Measurements from ENCODE around the gene RIPOR2. TPM values are rescaled to one million over a fixed set of nuclear protein-coding genes. Genes with fewer than 3 reads are reported as not detected.

RIPOR2 gene
- total RNA-seq, 1 experiment from 2014 or later, result 0.47 TPM

DNA sequence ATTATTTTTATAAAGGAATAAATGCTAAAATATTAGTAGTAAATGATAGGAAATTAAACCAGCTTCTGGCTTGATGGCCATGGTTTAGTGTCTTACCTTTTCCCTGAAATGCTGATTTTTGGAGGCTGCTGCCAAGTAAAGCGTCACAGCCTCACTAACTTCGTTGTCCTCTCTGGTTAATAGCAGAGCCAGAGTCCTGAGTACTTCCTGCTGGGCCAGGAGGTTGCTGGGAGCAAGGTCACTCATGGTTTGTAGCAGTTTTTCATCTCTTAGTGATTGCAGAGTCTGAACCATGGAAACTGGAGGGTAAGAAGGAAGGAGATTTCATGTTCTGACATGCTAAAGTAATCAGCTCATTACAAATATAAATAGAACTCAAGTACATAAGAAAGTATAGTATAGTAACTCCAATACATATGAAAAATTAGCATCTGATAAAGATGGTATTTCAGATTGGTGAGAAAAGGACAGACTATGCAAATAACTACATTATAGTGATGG, 110.6 kb downstream of the RIPOR2 start:
- no TSS peak for BruUV-seq (replicated peaks)
- Mint-ChIP-seq H3K4me3 (ENCODE audit: low read depth, unreplicated experiment) (no peak overlapping the region), H3K4me1 (ENCODE audit: low read depth, unreplicated experiment) (peaks cover 31% of the 10 kb centered on the region), H3K27me3 (ENCODE audit: unreplicated experiment) (no peaks in the 10 kb centered on the region), H3K27ac (ENCODE audit: unreplicated experiment) (no peak overlapping the region), H3K36me3 (ENCODE audit: insufficient read depth, unreplicated experiment) (no peaks in the 10 kb centered on the region), H3K9me3 (ENCODE audit: low read depth, unreplicated experiment) (no peaks in the 10 kb centered on the region)
- DNase-seq, result no peak
- intact Hi-C loops (cut with micrococcal nuclease; ENCODE audit: unreplicated experiment), result no loop called here
- CTCF ChIA-PET, result no interaction called here
- TF ChIP-seq, protein P1, sequence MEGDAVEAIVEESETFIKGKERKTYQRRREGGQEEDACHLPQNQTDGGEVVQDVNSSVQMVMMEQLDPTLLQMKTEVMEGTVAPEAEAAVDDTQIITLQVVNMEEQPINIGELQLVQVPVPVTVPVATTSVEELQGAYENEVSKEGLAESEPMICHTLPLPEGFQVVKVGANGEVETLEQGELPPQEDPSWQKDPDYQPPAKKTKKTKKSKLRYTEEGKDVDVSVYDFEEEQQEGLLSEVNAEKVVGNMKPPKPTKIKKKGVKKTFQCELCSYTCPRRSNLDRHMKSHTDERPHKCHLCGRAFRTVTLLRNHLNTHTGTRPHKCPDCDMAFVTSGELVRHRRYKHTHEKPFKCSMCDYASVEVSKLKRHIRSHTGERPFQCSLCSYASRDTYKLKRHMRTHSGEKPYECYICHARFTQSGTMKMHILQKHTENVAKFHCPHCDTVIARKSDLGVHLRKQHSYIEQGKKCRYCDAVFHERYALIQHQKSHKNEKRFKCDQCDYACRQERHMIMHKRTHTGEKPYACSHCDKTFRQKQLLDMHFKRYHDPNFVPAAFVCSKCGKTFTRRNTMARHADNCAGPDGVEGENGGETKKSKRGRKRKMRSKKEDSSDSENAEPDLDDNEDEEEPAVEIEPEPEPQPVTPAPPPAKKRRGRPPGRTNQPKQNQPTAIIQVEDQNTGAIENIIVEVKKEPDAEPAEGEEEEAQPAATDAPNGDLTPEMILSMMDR (IDR thresholded peaks at IDR 0.05; ENCODE audit: unreplicated experiment), result no peak

DNA sequence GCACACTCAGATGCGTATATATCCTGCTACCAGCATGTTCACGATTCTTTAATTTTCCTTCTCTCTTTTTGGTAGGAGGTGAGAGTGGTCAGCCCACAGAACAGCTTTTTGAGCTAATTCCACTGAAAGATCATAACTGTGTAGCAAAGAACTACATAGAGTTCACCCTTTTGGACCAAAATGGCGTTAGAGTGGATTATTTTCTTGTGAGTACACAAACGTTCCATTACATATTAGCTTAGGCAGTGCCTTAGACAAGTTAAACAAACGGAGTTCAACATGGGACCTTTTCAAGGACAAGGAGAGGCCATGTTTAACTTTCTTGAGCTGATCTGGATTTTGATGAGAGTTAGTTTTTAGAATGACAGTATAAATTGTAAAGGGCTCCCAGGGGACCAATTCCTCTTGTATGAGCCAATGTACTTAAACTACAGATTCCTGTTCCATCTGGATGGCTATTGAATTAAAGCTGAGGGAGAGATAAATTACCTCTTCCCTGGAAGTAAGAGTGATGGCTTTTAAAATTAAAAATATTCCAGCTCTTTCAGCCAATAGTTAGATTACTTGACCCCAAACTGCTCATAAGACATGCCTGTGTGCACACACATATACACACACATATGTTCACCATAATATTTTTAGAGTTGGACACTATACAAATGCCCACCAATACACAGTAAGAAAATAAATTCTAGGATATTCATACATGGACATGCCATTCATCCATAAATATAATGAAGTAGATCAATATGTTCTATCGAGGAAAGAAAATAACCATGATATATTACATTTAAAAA, 111.4 kb downstream of the RIPOR2 start:
- BruUV-seq (replicated peaks), result no TSS peak
- Mint-ChIP-seq H3K27me3 (ENCODE audit: unreplicated experiment) (no peaks in the 10 kb centered on the region), H3K27ac (ENCODE audit: unreplicated experiment) (no peak overlapping the region), H3K9me3 (ENCODE audit: low read depth, unreplicated experiment) (no peaks in the 10 kb centered on the region), H3K36me3 (ENCODE audit: insufficient read depth, unreplicated experiment) (no peaks in the 10 kb centered on the region), H3K4me3 (ENCODE audit: low read depth, unreplicated experiment) (no peak overlapping the region), H3K4me1 (ENCODE audit: low read depth, unreplicated experiment) (peaks cover 31% of the 10 kb centered on the region)
- CTCF ChIA-PET, result no interaction called here
- DNase-seq, result no peak
- TF ChIP-seq, protein P1 (IDR thresholded peaks at IDR 0.05; ENCODE audit: unreplicated experiment), result no peak
- intact Hi-C loops (cut with micrococcal nuclease; ENCODE audit: unreplicated experiment), result no loop called here

DNA sequence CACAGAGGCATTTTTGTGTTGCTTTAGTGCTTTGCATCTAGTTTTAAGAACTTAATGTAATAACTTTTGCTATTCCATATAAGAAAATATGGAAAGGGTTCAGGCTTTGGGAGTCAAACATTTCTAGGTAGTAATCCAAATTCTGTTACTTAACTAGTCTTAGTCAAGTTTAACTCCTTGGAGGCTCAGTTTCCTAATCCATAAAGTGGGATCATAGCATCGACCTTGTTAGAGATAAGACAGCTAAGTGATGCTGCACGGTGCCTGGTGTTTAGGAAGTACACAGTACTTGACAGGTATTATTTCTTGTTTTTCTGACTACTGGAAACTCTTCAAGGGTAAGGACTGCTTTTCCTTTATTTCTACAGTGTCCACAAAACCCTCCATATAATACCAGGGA, 112.6 kb downstream of the RIPOR2 start:
- Mint-ChIP-seq H3K4me3 (ENCODE audit: low read depth, unreplicated experiment) (no peak overlapping the region), H3K27me3 (ENCODE audit: unreplicated experiment) (no peaks in the 10 kb centered on the region), H3K9me3 (ENCODE audit: low read depth, unreplicated experiment) (no peaks in the 10 kb centered on the region), H3K4me1 (ENCODE audit: low read depth, unreplicated experiment) (peaks cover 23% of the 10 kb centered on the region), H3K27ac (ENCODE audit: unreplicated experiment) (no peak overlapping the region), H3K36me3 (ENCODE audit: insufficient read depth, unreplicated experiment) (no peaks in the 10 kb centered on the region)
- BruUV-seq (replicated peaks), result no TSS peak
- no peak for DNase-seq
- TF ChIP-seq, protein P1 (IDR thresholded peaks at IDR 0.05; ENCODE audit: unreplicated experiment), result no peak
- CTCF ChIA-PET, result interaction anchor here (0.6 kb wide), 1 partner anchor 221 kb away, joined by 3 read pairs; no protein-coding TSS in a partner anchor
- intact Hi-C loops (cut with micrococcal nuclease; ENCODE audit: unreplicated experiment), result no loop called here

DNA sequence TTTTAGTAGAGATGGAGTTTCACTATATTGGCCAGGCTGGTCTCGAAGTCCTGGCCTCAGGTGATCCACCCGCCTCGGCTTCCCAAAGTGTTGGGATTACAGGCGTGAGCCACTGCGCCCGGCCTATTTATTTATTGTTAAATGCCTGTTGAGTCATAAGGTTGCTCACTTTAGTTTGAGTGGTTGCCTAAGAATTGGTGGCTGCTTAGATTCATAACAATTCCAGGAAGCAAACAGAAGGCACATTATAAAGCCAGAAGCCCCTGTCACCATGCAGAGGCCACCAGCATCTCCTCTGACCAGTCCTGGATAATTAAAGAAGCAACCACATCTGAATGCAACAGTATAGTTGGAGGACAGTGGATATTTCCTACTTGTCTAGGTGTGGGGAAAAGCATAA, 113.1 kb downstream of the RIPOR2 start:
- TF ChIP-seq, protein P1 (IDR thresholded peaks at IDR 0.05; ENCODE audit: unreplicated experiment), result no peak
- intact Hi-C loops (cut with micrococcal nuclease; ENCODE audit: unreplicated experiment), result no loop called here
- H3K27me3 Mint-ChIP-seq (ENCODE audit: unreplicated experiment), result no peaks in the 10 kb centered on the region
- no peak overlapping the region for H3K27ac Mint-ChIP-seq (ENCODE audit: unreplicated experiment)
- peak; percentile 45 for DNase-seq
- no peak overlapping the region for H3K4me3 Mint-ChIP-seq (ENCODE audit: low read depth, unreplicated experiment)
- H3K4me1 Mint-ChIP-seq (ENCODE audit: low read depth, unreplicated experiment), result peaks cover 18% of the 10 kb centered on the region
- CTCF ChIA-PET, result interaction anchor here (0.6 kb wide), 1 partner anchor 222 kb away, joined by 3 read pairs; no protein-coding TSS in a partner anchor
- no TSS peak for BruUV-seq (replicated peaks)
- H3K36me3 Mint-ChIP-seq (ENCODE audit: insufficient read depth, unreplicated experiment), result no peaks in the 10 kb centered on the region
- no peaks in the 10 kb centered on the region for H3K9me3 Mint-ChIP-seq (ENCODE audit: low read depth, unreplicated experiment)
